Trophoblast cell (in vitro differentiated cells and primary cell): ENCODE results near the gene MYLIP.

ENCODE experiments used
- DNase-seq, 2 donors: peaks; one replicate each; pipeline ENCODE4 v3.0.0-alpha.2; 2016
- H2AFZ ChIP-seq: 2 replicates; pipeline ENCODE4 v1.6.1; 2013; ENCODE audit warnings: low read length, moderate library complexity, mild to moderate bottlenecking; ENCODE audit not compliant: insufficient read depth, poor library complexity
- H2AK5ac ChIP-seq: 2 replicates; pipeline ENCODE4 v1.6.1; 2013; ENCODE audit warnings: mild to moderate bottlenecking, low read length
- H2BK120ac ChIP-seq: 2 replicates; pipeline ENCODE4 v1.6.1; 2013; ENCODE audit warnings: low read length, mild to moderate bottlenecking, moderate library complexity; ENCODE audit not compliant: insufficient read depth, poor library complexity
- H2BK12ac ChIP-seq: 2 replicates; pipeline ENCODE4 v1.6.1; 2013; ENCODE audit warnings: mild to moderate bottlenecking, low read length, moderate library complexity
- H2BK5ac ChIP-seq: 2 replicates; pipeline ENCODE4 v1.6.1; 2013; ENCODE audit warnings: low read length, low read depth, moderate library complexity, mild to moderate bottlenecking; ENCODE audit not compliant: poor library complexity
- H3K14ac ChIP-seq: 2 replicates; pipeline ENCODE4 v1.6.1; 2013; ENCODE audit warnings: mild to moderate bottlenecking, low read length
- H3K18ac ChIP-seq: 2 replicates; pipeline ENCODE4 v1.6.1; 2013; ENCODE audit warnings: mild to moderate bottlenecking, low read length
- H3K23ac ChIP-seq: 2 replicates; pipeline ENCODE4 v1.6.1; 2013; ENCODE audit warnings: low read length
- H3K27ac ChIP-seq: 2 replicates; pipeline ENCODE4 v1.5.1; 2013; ENCODE audit warnings: low read depth, mild to moderate bottlenecking, inconsistent platforms, low read length, moderate library complexity
- H3K27me3 ChIP-seq: 2 replicates; pipeline ENCODE4 v1.6.1; 2013; ENCODE audit warnings: inconsistent platforms, mild to moderate bottlenecking, low read length, moderate library complexity; ENCODE audit not compliant: insufficient read depth
- H3K36me3 ChIP-seq, 2 experiments: 1 replicate in 1 of 2; 2 replicates in 1 of 2; pipeline ENCODE4 v1.6.1; 2013; ENCODE audit warnings: low read length in 2 of 2, mild to moderate bottlenecking in 2 of 2, moderate library complexity in 1 of 2; ENCODE audit not compliant: insufficient read depth in 2 of 2, control insufficient read depth in 1 of 2
- H3K4ac ChIP-seq: 2 replicates; pipeline ENCODE4 v1.6.1; 2013; ENCODE audit warnings: low read depth, mild to moderate bottlenecking, low read length, moderate library complexity
- H3K4me1 ChIP-seq, 2 experiments: 1 replicate in 1 of 2; 2 replicates in 1 of 2; pipeline ENCODE4 v1.6.1; 2013; ENCODE audit warnings: low read length in 2 of 2, mild to moderate bottlenecking in 2 of 2, moderate library complexity in 1 of 2; ENCODE audit not compliant: insufficient read depth in 2 of 2, control insufficient read depth in 1 of 2
- H3K4me2 ChIP-seq: 2 replicates; pipeline ENCODE4 v1.6.1; 2013; ENCODE audit warnings: inconsistent platforms, mild to moderate bottlenecking, low read length, moderate library complexity
- H3K4me3 ChIP-seq: 2 replicates; pipeline ENCODE4 v1.5.1; 2013; ENCODE audit warnings: mild to moderate bottlenecking, low read depth, low read length, inconsistent platforms
- H3K79me1 ChIP-seq: one replicate; pipeline ENCODE4 v1.6.1; 2013; ENCODE audit warnings: low read length
- H3K79me2 ChIP-seq: 2 replicates; pipeline ENCODE4 v1.6.1; 2013; ENCODE audit warnings: low read length, mild to moderate bottlenecking; ENCODE audit not compliant: control insufficient read depth, insufficient read depth, poor library complexity
- H3K9ac ChIP-seq: 2 replicates; pipeline ENCODE4 v1.6.1; 2013; ENCODE audit warnings: mild to moderate bottlenecking, low read length
- H3K9me3 ChIP-seq: 2 replicates; pipeline ENCODE4 v1.6.1; 2013; ENCODE audit warnings: low read depth, mild to moderate bottlenecking, control low read depth, inconsistent platforms, low read length; ENCODE audit not compliant: insufficient read depth
- H4K12ac ChIP-seq: 2 replicates; pipeline ENCODE4 v1.6.1; 2013; ENCODE audit warnings: low read depth, mild to moderate bottlenecking, low read length, moderate library complexity
- H4K8ac ChIP-seq: 2 replicates; pipeline ENCODE4 v1.6.1; 2013; ENCODE audit warnings: low read depth, mild to moderate bottlenecking, low read length, moderate library complexity
- H4K91ac ChIP-seq: one replicate; pipeline ENCODE4 v1.6.1; 2013; ENCODE audit warnings: low read depth, mild to moderate bottlenecking, low read length, moderate library complexity
- WGBS: extraction: QIAGEN DNeasy Blood & Tissue Kit; methylation state at CpG from one replicate; pipeline ENCODE4 v1.1.7; 2013; ENCODE audit warnings: missing lambda C conversion rate; ENCODE audit not compliant: insufficient read length, insufficient coverage; ENCODE audit errors: extremely low coverage; 5-methylcytosine and 5-hydroxymethylcytosine counted together

Gene MYLIP

DNA sequence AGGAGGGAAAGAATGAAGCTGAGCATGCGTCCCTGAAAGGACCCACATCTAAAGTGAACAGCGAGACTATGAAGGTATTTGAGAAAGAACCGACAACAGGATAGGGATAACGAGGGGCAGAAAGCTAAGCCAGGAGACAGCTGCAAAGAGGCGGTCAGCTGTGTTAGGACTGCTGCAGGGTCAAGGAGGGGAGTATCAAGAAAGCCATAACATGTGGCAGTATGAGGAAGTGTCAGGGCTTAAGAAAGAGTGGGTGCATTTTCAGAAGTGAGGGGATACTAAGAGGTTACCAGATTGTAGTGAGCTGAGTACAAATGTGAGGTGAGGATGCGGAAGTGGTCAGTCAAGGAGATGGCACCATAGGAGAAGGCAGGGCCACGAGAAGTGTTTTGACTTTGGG is 21.2 kb downstream of the MYLIP start:
- no peak overlapping the region for H4K91ac ChIP-seq
- DNase-seq: no peak
- no peak overlapping the region for H4K12ac ChIP-seq
- H3K14ac ChIP-seq: no peak overlapping the region
- no CpG with 5 or more reads among the region's 7 CpGs for WGBS
- no peaks in the 10 kb centered on the region for H3K79me2 ChIP-seq
- peaks cover 16 to 42% of the 10 kb centered on the region in 2 experiments for H3K36me3 ChIP-seq
- no peaks in the 10 kb centered on the region for H3K27me3 ChIP-seq
- H3K4me3 ChIP-seq: no peak overlapping the region
- peaks cover under 1% of the 10 kb centered on the region for H3K9me3 ChIP-seq
- H3K18ac ChIP-seq: no peak overlapping the region
- no peak overlapping the region for H3K4me2 ChIP-seq
- H3K9ac ChIP-seq: no peak overlapping the region
- H3K4me1 ChIP-seq: no peaks in the 10 kb centered on the region
- H3K4ac ChIP-seq: no peak overlapping the region
- H2BK120ac ChIP-seq: no peak overlapping the region
- H3K79me1 ChIP-seq: no peaks in the 10 kb centered on the region
- H2AFZ ChIP-seq: no peak overlapping the region
- no peak overlapping the region for H2AK5ac ChIP-seq
- H2BK5ac ChIP-seq: no peak overlapping the region
- no peak overlapping the region for H3K27ac ChIP-seq
- no peak overlapping the region for H2BK12ac ChIP-seq
- no peak overlapping the region for H3K23ac ChIP-seq
- H4K8ac ChIP-seq: no peak overlapping the region

DNA sequence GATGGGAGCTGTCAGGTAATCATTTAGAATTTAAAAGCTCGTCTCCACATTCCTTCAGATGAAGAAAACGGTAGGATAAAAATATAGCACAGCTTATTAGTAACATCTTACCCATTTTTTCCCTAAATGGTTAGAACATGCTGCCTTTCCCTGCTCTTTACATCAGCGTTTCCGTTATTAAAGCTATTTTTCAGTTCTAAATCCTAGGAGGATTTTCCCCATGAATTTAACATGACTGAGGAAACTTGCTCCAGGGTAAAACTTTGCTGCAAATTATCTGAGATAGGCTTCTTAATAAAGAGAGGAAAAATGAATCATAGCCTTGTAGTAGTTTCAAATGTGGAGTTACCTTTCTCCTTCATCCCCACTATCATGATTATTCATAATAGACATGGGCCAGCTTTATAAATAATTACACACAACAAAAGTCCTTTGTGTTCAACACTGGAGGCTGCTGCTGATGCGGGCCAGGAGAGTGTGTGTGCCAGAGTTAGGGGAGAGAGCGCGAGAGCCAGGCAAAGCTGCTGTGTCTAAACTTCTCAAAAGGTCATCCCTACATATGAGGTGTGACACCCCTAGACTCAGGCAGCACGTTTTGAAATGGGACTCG is 24.4 kb downstream of the MYLIP start:
- no peak overlapping the region for H4K8ac ChIP-seq
- H3K9me3 ChIP-seq: peaks cover 1% of the 10 kb centered on the region
- no peak overlapping the region for H4K91ac ChIP-seq
- no peaks in the 10 kb centered on the region for H3K79me2 ChIP-seq
- no CpG with 5 or more reads among the region's 9 CpGs for WGBS
- H2BK120ac ChIP-seq: no peak overlapping the region
- H2BK12ac ChIP-seq: no peak overlapping the region
- no peaks in the 10 kb centered on the region for H3K27me3 ChIP-seq
- no peak for DNase-seq
- no peak overlapping the region for H3K14ac ChIP-seq
- no peak overlapping the region for H2AK5ac ChIP-seq
- no peak overlapping the region for H3K9ac ChIP-seq
- no peak overlapping the region for H3K4me3 ChIP-seq
- H3K18ac ChIP-seq: no peak overlapping the region
- no peaks in the 10 kb centered on the region for H3K4me1 ChIP-seq
- H2AFZ ChIP-seq: no peak overlapping the region
- H3K4me2 ChIP-seq: no peak overlapping the region
- no peak overlapping the region for H3K4ac ChIP-seq
- no peaks in the 10 kb centered on the region for H3K79me1 ChIP-seq
- H3K23ac ChIP-seq: no peak overlapping the region
- H3K27ac ChIP-seq: no peak overlapping the region
- no peak overlapping the region for H4K12ac ChIP-seq
- peaks cover 11 to 28% of the 10 kb centered on the region in 2 experiments for H3K36me3 ChIP-seq
- no peak overlapping the region for H2BK5ac ChIP-seq

DNA sequence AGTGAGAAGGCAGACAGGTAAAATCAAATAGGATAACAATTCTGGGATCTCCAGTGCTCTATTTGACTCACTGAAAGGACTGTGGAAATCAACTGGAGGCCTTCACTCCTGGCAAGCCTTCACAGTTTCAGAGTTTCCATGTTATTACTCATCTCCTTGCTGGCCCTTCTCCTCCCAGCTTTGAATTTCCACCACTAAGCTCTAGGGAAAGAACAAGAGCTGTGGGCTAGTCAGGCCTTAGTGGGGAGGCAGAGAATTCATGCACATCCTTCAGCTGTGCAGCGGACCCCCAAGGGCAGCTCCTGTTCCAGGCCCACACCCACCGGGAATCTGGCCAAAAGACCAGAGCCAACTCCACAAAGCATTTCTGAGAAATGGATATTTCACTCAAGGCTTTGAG is 26.0 kb downstream of the MYLIP start:
- H3K27me3 ChIP-seq: no peaks in the 10 kb centered on the region
- H3K14ac ChIP-seq: no peak overlapping the region
- H3K4ac ChIP-seq: no peak overlapping the region
- H3K79me2 ChIP-seq: no peaks in the 10 kb centered on the region
- no peak overlapping the region for H4K12ac ChIP-seq
- H3K9me3 ChIP-seq: peaks cover 1% of the 10 kb centered on the region
- no peak overlapping the region for H3K23ac ChIP-seq
- H3K79me1 ChIP-seq: no peaks in the 10 kb centered on the region
- no peak overlapping the region for H3K9ac ChIP-seq
- DNase-seq: no peak
- H3K4me2 ChIP-seq: no peak overlapping the region
- H4K91ac ChIP-seq: no peak overlapping the region
- H2AK5ac ChIP-seq: no peak overlapping the region
- no peak overlapping the region for H3K4me3 ChIP-seq
- no peaks in the 10 kb centered on the region for H3K4me1 ChIP-seq
- H2BK120ac ChIP-seq: no peak overlapping the region
- no peak overlapping the region for H3K27ac ChIP-seq
- H3K18ac ChIP-seq: no peak overlapping the region
- H2BK12ac ChIP-seq: no peak overlapping the region
- H2AFZ ChIP-seq: no peak overlapping the region
- H3K36me3 ChIP-seq: peaks cover 11 to 23% of the 10 kb centered on the region in 2 experiments
- no peak overlapping the region for H4K8ac ChIP-seq
- WGBS: no CpG with 5 or more reads among the region's 2 CpGs
- H2BK5ac ChIP-seq: no peak overlapping the region

DNA sequence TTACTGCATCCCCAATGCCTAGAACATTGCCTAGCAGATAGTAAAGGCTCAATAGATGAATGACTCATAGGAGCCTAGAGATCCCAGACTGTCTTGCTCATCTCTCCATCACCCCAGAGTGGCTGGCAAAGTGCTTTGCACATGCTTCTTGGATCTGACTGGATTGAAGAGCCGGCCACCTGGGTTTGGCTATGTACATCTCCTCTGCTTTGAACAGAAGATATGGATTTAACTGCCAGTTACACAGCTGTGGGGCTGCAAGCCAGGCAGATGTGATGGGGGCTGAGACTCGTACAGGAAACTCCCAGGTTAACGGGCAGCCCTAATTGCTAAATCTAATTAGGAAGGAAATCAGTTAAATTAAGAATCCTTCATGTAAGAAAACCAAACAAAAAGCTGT is 28.6 kb downstream of the MYLIP start:
- H3K4me1 ChIP-seq: no peaks in the 10 kb centered on the region
- no peak overlapping the region for H3K4me3 ChIP-seq
- no peaks in the 10 kb centered on the region for H3K79me2 ChIP-seq
- H2AK5ac ChIP-seq: no peak overlapping the region
- no peak for DNase-seq
- H4K8ac ChIP-seq: no peak overlapping the region
- no CpG with 5 or more reads among the region's 3 CpGs for WGBS
- H3K23ac ChIP-seq: no peak overlapping the region
- no peak overlapping the region for H4K12ac ChIP-seq
- no peaks in the 10 kb centered on the region for H3K27me3 ChIP-seq
- H2BK120ac ChIP-seq: no peak overlapping the region
- H2BK5ac ChIP-seq: no peak overlapping the region
- H3K4me2 ChIP-seq: no peak overlapping the region
- H4K91ac ChIP-seq: no peak overlapping the region
- H3K9ac ChIP-seq: no peak overlapping the region
- no peak overlapping the region for H2BK12ac ChIP-seq
- no peak overlapping the region for H3K18ac ChIP-seq
- H3K14ac ChIP-seq: no peak overlapping the region
- peaks cover 3 to 11% of the 10 kb centered on the region in 2 experiments for H3K36me3 ChIP-seq
- H3K27ac ChIP-seq: no peak overlapping the region
- H3K9me3 ChIP-seq: peaks cover 1% of the 10 kb centered on the region
- H2AFZ ChIP-seq: no peak overlapping the region
- no peaks in the 10 kb centered on the region for H3K79me1 ChIP-seq
- no peak overlapping the region for H3K4ac ChIP-seq
